GM19463 (cell line): ENCODE data around the gene FANK1.
A peak's percentile ranks its signal among the peaks of the same experiment; 100 is the strongest.
"Not testable (repeated sequence)": the region's sequence is repeated elsewhere in the genome, so short reads cannot be mapped to it uniquely, and the experiment has no call there.

ENCODE experiments used
- ATAC-seq: cut with Tn5 transposase; IDR thresholded peaks from one replicate; pipeline ENCODE4 v1.9.1; 2021; ENCODE audit warnings: mild to moderate bottlenecking, moderate library complexity; ENCODE audit not compliant: unreplicated experiment

Gene FANK1

DNA sequence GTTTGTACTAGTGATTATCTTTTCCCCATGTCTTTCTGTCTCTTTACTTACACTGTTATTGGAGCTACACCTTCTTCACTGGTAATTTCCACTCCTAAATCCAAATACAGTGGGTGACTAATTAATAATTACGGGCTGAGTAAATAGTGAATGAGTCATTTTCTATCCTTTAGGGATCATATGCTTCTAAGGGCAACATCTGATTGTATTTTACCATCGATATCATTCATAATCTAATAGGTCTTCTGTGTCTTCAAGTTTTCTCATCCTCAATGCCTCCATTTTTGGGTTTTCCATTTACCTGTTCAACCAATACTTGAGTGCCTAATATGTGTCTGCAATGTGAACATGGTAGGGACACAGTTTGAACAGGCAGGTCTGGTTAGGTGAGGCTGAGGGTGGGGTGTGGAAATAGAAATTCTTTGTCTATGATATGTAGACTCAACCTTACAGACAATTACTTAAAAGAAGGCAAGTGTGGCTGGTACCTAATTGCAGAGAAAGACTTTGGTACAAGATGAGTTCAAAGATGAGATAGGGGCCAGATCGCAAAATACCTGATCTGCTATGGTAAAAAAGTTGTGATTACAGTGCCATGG is 9.4 kb upstream of the FANK1 start:
- ATAC-seq: no peak

DNA sequence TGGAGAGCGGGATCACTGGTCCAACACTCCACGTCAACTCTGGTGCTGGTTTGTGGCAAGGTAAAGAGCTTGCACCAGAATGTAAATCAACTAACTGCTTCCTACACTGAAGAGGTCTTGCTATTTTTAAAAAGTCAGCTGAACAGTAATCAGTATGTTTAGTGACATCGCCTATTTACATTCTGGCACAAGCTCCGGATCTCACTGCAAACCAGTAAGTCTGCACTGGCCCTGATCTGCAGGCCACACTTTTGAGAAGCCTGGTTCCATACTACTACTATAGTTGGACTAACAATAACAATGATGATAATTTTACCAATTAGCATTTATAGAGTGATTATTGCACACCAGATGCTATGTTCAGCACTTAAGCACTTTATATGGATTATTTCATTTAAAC is 6.9 kb upstream of the FANK1 start:
- ATAC-seq: not testable (repeated sequence)

DNA sequence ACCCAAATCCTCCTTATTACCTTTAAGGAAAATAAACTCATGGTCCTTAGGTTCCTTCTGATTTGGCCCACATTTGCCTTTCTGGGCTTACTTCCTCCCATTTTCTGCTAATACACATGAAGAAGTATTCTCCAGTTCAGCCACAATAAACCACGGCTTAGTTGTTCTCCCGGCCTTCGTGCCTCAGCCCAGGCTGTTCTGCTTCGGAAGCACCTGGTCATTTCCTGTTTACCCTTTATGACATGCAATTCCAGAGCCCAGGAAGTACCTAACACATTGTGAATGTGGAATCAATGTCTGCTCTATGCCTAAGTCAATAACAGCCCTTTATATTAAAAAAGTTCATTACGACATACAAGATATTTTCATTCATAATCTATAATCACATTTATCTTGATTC is 4.0 kb upstream of the FANK1 start:
- ATAC-seq: not testable (repeated sequence)

DNA sequence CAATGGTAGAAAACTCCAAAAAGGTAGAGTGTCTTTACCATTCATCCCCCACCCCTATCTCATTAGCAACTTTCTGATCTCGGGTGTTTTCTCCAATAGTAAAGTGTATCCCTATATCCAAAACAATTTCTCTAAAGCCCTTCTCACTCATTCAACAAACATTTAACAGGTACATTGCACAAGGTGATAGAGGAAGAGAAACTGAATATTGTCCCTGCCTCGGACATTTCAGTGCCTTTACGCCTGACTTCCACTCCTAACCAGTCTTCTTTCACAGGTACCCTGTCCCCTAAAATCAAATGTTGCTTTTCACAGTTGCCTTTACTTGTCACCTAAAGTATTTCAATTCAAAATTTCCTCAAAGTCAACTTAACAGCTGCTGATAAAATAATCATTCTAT is 2.2 kb upstream of the FANK1 start:
- ATAC-seq: not testable (repeated sequence)

DNA sequence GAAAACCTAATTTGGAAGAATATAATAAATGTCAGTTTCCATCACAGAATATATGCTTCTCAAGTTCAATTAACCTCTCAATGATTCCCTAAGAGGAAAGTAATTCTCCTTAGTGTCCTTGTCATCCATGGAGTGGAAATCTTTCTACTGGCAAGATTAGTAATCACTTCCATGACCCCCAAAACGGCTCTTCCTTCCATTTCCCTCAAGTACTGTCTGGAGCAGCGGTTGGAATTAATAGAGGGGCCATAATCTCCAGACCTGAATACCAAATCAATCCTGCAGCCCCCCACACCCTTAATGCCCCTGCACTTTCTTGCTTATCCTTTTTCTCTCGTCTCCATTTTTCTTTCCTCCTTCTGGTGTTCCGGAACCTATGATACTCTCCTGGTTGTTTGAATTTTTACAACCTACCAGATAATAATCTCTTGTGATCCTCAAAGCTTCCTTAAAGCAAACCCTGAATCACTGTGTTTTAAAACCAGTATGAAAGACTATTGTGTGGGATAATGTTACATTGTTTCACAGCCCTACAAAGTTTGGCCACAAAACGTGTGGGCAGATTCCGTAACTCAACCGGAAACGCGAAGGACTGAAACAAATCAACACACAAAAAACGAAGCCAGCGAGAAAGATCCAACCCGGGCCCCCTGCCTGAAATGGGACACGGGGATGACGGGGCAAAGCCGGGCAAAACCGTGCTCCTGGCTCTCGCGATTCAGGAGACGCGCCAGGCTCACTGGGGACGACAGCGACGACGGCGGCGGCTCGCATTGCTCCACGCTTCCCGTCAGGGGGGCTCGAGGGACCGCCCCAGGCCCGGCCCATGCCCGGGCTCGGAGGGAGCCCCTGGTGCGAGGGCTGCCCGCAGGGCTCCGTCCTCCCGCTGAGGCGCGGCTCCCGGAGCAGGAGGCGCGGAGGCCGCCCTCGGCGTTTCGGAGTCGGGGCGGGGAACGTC is 955 bp upstream of the FANK1 start:
- peak; percentile 47 for ATAC-seq

DNA sequence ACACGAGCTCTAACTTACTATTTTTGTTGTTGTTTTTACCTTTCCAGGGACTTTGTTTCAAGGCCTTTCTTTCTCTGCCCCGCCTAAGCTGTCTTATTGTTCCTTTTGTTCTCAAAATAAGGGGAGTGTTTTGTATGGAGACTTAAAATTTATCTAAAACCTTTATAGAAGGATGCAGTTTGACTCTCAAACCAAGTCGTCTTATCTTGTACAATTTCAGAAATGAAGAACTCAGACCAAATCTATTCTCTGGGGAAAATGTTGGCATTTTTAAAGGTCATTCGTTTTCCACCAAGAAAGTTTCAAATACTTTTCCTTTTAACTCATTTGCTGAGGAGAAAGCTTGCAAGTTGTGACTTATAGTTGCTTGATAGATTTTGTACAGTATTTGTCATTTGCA is 953 bp downstream of the FANK1 start:
- not testable (repeated sequence) for ATAC-seq

DNA sequence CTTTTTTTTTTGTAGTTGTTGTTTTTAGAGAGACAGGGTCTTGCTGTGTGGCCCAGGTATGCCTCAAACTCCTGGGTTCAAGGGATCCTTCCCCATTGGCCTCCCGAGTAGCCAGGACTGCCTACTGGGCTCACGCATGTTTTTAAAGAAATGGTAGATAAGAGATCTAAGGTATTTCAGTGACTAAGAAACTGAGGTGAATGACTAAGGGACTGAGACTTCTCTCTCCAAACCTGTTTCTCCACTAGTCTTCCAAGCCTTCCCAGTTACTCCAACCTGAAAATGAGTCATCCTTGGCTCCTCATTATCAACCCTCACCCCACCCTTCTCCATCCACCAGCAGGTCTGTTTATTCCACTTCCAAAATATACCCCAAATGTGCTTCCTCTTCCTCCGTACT is 4.6 kb downstream of the FANK1 start:
- not testable (repeated sequence) for ATAC-seq

DNA sequence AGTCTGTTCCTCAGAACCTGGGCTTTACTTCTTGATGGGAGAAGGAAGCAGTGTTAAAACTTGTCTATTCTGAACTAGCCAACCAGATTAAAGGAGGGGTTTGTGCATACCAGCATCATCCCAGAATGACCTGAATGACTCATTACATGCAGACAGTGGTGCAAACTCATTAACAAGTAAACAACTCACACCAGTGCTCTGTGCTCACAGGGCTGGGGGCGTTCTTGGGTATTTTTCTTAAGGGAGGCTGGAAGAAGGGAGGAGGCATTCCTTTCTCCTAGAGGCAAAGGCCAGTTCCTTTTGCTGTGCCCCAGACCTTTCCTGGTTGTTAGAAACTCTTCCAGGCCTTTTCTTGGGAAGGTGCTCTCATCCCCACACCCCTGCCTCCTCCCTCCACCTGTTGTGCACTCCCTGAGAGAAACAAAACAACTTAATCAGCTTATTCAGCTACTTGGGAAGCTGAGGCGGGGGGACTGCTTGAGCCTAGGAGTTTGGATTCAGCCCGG is 6.8 kb downstream of the FANK1 start:
- ATAC-seq: not testable (repeated sequence)

DNA sequence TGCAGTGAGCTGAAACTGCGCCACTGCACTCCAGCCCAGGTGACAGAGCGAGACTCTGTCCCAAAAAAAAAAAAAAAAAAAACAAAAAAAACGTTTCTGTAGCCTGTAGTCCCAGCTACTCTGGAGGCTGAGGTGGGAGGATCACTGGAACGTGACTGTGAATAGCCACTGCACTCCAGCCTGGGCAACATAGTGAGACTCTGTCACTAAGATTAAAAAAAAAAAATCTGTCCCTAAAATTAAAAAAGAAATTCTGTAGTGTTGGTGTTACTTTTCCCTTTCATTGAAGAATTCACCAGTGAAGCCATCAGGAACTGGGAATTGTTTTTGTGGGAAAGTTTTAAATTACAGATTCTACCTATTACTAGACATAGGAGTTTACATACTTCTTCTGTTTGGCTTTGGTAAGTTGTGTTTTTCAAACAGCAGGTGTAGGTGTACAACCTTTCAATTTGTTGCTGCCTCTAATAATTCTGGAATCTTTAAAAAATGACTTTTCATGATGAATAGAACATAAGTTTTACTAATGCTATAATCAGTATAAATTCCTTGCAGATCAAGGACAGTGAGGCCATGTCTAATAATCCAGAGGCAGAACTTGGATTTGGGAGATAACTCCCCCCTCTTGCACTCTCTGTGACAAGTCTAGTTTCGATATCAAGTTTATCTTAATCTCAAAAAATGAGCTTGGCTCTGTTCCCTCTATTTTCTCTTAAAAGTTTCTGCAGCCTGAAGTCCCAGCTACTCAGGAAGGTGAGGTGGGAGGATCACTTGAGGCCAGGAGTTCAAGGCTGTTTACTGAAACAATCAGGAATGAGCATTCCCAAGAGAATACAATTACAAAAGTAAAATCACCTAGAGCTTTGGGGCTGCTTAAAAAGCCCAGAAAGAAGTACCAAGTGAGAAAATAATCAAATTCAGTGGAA is 9.0 kb downstream of the FANK1 start:
- ATAC-seq: not testable (repeated sequence)

DNA sequence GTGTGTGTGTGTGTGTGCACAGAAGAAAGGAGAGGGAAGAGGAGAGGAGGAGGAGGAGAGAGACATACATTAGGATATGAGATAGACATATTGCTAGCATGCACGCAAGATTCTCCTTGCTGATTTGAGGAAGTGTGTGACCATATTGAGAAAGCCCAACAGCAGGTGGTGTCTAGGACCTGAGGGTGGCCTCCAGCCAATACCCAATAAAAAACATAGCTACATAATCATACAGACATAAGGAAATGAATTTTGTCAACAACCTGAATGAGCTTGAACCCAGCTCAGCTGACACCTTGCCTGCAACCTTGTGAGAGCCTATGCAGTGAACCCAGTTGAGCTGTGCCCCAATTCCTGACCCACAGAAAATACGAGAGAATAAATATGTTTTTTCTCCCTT is 11.2 kb downstream of the FANK1 start:
- ATAC-seq: not testable (repeated sequence)

DNA sequence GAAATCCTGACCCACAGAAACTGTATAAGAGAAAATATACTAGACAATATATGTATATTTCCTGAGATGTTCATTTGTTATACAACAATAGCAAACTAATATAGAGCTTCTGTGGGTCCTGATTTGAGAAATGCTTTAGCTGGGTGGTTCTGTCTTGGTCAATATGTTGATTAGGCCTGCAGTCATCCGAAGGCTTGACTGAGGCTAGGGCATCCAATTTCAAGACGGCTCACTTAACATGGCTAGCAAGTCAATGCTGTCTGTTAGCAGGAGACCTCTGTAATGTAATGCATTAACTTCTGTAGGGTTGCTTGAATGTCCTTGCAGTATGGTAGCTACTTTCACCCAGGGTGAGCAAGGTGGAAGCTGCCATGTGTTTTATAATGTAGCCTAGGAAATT is 12.4 kb downstream of the FANK1 start:
- ATAC-seq: not testable (repeated sequence)

DNA sequence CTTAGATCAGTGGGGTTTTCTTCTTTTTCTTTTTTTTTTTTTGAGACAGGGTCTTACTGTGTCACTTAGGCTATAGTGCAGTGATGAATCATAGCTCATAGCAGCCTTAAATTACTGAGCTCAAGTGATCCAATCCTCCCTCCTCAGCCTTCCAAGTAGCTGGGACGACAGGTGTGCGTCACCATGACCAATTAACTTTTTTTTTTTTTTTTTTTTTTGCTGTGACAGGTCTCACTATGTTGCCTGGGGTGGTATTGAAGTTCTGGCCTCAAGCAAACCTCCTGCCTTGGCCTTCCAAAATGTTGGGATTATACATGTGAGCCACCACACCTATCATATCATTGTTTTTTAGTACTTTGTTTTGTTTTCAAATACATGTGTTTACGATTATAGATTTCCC is 13.1 kb downstream of the FANK1 start:
- ATAC-seq: not testable (repeated sequence)

DNA sequence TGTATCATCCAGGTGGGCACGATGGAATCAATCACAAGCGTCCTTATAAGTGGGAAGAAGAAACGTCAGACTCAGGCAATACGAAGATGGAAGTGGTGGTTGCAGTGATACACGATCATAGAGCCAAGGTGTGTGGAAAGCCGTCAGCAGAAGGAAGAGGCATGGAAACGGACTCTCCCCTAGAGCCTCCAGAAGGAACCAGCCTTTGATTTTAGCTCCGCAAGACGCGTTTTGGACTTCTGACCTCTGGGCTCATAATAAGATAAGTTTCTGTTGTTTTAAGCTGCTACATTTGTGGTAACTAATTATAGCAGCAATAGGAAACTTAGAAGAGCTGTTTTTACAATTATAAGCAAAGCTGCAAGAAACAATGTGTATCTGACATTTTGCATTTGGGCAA is 14.8 kb downstream of the FANK1 start:
- ATAC-seq: no peak

DNA sequence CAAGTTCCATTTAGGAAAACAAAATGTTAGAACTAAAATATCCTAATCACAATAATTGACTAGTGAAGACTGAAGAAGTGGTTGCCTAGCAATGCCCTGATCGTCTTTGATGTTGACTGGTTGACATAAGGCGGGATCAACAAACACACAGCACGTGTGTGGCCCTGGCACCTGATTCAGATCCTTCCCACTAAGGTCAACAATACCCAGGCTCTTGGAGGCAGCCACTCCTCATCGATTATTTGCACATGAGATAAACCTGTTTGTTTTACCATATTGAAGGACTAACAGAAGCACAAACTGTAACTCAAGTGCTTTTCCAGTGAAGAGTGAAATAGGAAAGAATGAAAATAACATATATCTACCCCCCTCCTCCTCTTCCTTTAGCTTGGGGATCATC is 15.6 kb downstream of the FANK1 start:
- ATAC-seq: no peak

DNA sequence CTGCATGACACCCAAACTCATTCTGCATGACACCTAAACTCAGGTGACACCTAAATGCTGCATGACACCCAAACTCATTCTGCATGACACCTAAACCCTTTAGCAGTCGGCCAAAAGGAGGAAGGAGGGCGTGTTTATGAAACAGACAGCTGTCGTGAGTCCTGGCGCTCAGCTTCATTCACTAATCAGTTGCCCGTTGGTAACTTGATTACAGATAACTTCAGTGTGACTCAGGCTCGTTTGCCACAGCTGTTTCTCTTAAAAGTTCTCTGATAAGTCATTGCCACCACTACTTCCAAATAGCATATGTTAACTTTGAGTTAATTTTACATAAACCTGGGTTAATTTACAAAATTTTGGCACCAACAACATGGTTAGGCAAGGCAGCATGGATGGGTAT is 16.9 kb downstream of the FANK1 start:
- ATAC-seq: not testable (repeated sequence)

DNA sequence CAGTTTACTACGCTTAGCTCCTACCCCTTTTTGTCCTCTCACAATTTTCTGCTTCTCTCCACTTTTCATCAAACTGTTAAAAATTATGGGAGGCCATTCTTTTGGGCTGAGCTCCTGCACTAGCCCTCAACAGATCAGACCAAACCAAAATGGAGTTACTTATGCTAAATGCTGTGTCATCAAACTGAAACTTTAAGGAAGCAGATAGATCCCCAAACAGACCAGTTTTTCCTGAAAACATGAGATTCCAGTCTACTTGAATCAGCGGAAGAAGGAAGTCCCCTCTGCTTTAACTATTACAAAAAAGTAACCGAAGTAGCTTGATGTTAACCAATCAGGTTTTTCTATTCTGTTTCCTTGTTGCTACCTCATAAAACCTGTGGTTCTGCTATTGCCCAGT is 20.6 kb downstream of the FANK1 start:
- ATAC-seq: no peak

DNA sequence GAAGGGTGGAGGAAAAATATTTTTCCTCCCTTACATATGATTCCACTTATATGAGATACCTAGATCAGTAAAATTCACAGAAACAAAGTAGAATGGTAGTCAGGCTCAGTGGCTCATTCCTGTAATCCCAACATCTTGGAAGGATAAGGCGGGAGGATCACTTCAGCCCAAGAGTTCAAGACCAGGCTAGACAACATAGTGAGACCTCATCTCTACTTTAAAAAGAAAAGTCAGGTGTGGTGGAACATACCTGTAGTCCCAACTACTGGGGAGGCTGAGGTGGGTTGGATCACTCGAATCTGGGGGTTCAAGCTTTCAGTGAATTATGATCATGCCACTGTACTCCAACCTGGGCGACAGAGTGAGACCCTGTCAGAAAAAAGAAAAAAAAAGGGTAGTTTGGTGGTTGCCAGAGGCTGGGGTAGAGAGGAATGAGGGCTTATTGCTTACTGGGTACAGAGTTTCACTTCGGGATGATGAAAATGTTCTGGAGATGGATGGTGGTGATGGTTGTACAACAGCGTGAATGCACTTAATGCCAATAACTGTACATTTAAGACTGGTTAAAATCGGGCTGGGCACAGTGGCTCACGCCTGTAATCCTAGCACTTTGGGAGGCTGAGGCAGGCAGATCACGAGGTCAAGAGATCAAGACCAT is 21.5 kb downstream of the FANK1 start:
- ATAC-seq: not testable (repeated sequence)

DNA sequence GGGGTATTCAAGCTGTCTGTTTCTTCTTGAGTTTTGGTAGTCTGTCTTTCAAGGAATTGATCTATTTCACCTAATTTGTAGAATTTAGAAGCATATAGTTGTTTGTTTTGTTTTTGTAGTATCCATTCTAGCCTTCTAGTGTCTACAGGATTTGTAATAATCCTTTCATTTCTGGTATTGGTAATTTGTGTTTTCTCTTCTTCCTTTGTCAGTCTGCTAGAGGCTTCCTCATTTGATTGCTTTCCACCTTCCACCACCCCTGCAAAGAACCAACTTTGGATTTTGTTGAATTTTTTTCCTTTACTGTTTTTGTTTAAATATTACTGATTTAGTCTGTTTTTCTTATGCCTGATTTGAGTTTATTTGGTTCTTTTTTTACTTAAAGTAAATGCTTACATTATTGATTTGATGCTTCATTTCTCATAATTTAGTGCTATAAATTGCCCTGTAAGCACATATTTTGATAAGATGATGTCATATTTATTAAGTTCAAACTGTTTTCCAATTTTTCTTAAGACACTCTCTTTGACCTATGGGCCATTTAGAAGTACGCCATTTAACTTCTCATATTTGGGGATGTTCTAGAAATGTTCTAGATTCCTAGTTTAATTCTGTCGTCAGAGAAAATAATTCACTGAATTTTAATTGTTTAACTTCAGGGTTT is 25.4 kb downstream of the FANK1 start:
- ATAC-seq: not testable (repeated sequence)

DNA sequence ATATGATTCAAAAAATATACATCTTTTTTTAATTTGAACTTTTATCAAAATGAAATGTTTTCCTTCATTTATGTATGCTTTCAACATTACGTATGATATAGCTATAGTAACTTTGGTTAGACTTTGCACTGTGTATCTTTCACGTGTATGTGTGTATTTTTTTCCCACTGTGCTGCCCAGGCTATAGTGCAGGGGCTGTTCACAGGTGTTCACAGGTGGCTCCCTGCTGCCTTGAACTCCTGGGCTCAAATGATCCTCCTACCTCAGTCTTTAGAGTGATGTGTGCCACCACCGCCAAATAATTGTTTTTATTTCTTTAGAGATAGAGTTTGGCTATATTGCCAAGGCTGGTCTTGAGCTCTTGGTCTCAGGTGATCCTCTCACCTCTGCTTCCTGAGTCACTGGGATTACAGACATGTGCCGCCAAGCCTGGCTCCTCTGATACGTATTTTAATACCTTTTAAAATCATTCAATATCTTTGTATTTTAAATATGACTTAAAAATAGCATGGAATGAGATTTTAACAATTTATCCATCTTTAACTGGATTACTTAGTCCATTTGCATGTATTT is 29.0 kb downstream of the FANK1 start:
- ATAC-seq: no peak

DNA sequence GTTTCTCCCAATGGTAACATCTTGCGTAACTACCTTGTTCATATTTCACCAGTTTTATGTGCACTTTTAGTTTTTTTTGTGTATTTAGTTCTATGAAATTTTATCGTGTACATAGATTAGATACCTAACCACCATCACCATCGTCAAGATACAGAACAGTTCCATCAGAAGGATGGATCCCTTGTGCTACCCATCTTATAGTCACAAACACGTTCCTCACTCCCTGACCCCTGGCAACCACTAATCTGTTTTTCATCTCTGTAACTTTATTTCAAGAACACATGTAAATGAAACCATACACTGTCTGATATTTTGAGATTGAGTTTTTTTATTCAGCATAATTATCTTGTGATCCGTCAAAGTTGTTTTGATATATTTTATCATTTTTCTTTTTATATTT is 29.9 kb downstream of the FANK1 start:
- ATAC-seq: no peak
